HL-60 (cell line): ENCODE measurements around the gene PALLD.

Experiments
- DNase-seq, 2 experiments: peaks; one replicate each; pipeline ENCODE4 v3.0.0-alpha.2; 2010 to 2020; ENCODE audit warnings: low read depth in 1 of 2, low spot score in 1 of 2
- H3K27ac ChIP-seq: fragments of 250-450 bp; sonication (Bioruptor Pico); replicated peaks from 2 replicates; pipeline ENCODE4 v1.5.1; 2020; ENCODE audit warnings: mild to moderate bottlenecking, moderate library complexity
- H3K27me3 ChIP-seq: fragments of 250-450 bp; sonication (Bioruptor Pico); 2 replicates; pipeline ENCODE4 v1.5.1; 2021; ENCODE audit warnings: mild to moderate bottlenecking, moderate library complexity; ENCODE audit not compliant: insufficient read depth, poor library complexity, severe bottlenecking
- H3K4me3 ChIP-seq: replicated peaks from 2 replicates; pipeline ENCODE4 v1.5.1; 2011; ENCODE audit warnings: mild to moderate bottlenecking, control low read depth, low read length; ENCODE audit not compliant: insufficient read depth
- GABPA ChIP-seq: IDR thresholded peaks from 2 replicates; pipeline ENCODE4 v1.6.1; 2012; ENCODE audit warnings: low read depth
- POLR2AphosphoS5 ChIP-seq: IDR thresholded peaks from 2 replicates; pipeline ENCODE4 v1.6.1; 2012; ENCODE audit warnings: low read depth
- SPI1 ChIP-seq: IDR thresholded peaks from 2 replicates; pipeline ENCODE4 v1.6.1; 2012; ENCODE audit warnings: low read depth, mild to moderate bottlenecking, borderline replicate concordance
- TF ChIP-seq, protein P1 (sequence below): IDR thresholded peaks from 2 replicates; pipeline ENCODE4 v1.6.1; 2012; ENCODE audit warnings: low read depth; ENCODE audit not compliant: insufficient replicate concordance
- TF ChIP-seq, protein P2 (sequence below): IDR thresholded peaks from one replicate; pipeline ENCODE4 v1.5.1; 2011; ENCODE audit warnings: low read length, control low read depth, inconsistent platforms; ENCODE audit not compliant: insufficient read depth

The PALLD gene

DNA sequence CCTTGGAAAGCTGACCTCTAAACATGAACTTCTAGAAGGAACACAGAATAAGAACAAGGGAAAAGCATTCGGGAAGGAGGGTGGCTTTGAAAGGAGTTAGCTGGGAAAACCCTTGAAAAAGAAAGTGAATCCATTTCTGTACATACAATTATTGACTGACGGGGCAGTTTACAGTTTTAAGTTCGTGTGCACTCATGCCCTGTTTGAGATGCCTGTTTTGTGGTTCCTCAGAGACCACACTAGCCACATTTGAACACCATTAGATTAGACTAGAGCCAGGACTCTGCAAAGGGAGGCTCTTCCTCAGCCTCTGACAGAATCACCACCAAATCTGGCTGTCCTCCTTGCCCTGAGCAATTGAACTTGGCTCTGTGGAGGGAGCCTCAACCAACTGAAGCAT is 158.3 kb downstream of the PALLD start:
- TF ChIP-seq GABPA: no peak
- TF ChIP-seq, protein P1, sequence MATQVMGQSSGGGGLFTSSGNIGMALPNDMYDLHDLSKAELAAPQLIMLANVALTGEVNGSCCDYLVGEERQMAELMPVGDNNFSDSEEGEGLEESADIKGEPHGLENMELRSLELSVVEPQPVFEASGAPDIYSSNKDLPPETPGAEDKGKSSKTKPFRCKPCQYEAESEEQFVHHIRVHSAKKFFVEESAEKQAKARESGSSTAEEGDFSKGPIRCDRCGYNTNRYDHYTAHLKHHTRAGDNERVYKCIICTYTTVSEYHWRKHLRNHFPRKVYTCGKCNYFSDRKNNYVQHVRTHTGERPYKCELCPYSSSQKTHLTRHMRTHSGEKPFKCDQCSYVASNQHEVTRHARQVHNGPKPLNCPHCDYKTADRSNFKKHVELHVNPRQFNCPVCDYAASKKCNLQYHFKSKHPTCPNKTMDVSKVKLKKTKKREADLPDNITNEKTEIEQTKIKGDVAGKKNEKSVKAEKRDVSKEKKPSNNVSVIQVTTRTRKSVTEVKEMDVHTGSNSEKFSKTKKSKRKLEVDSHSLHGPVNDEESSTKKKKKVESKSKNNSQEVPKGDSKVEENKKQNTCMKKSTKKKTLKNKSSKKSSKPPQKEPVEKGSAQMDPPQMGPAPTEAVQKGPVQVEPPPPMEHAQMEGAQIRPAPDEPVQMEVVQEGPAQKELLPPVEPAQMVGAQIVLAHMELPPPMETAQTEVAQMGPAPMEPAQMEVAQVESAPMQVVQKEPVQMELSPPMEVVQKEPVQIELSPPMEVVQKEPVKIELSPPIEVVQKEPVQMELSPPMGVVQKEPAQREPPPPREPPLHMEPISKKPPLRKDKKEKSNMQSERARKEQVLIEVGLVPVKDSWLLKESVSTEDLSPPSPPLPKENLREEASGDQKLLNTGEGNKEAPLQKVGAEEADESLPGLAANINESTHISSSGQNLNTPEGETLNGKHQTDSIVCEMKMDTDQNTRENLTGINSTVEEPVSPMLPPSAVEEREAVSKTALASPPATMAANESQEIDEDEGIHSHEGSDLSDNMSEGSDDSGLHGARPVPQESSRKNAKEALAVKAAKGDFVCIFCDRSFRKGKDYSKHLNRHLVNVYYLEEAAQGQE: no peak
- TF ChIP-seq, protein P2, sequence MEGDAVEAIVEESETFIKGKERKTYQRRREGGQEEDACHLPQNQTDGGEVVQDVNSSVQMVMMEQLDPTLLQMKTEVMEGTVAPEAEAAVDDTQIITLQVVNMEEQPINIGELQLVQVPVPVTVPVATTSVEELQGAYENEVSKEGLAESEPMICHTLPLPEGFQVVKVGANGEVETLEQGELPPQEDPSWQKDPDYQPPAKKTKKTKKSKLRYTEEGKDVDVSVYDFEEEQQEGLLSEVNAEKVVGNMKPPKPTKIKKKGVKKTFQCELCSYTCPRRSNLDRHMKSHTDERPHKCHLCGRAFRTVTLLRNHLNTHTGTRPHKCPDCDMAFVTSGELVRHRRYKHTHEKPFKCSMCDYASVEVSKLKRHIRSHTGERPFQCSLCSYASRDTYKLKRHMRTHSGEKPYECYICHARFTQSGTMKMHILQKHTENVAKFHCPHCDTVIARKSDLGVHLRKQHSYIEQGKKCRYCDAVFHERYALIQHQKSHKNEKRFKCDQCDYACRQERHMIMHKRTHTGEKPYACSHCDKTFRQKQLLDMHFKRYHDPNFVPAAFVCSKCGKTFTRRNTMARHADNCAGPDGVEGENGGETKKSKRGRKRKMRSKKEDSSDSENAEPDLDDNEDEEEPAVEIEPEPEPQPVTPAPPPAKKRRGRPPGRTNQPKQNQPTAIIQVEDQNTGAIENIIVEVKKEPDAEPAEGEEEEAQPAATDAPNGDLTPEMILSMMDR: no peak
- no peak for TF ChIP-seq POLR2AphosphoS5
- TF ChIP-seq SPI1: no peak
- no peak overlapping the region for H3K27ac ChIP-seq
- H3K4me3 ChIP-seq: no peak overlapping the region
- no peak for DNase-seq
- peaks cover 3% of the 10 kb centered on the region for H3K27me3 ChIP-seq

DNA sequence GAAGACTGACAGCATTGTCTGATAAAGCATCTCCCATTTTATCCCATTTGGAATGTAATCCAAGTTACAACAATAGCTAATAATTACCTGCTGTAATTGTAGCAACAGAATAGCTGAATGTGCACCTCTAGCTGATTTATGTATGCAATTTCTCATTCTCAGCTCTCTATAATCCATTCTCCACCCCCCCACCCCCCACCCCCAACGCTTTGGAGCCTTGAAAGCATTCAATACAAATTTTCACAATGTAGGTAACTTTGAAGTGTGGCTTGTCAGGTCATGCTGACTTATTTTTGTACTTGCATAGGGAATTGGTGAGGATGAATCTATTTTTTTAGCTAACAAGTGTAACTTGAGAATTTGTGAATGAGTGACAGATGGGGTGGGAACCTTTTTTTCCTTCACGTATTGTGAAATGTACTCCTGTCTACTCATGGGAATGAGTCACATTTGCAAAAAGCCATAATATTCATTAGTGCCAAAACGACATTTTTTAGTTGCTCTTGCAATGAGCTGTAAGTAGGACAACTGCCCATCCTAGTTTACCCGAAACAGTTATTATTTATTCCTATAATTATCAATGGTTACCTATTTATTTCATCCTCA is 159.3 kb downstream of the PALLD start:
- Histone ChIP-seq H3K27ac (no peak overlapping the region), H3K4me3 (no peak overlapping the region), H3K27me3 (peaks cover 3% of the 10 kb centered on the region)
- DNase-seq: no peak
- TF ChIP-seq POLR2AphosphoS5: no peak
- TF ChIP-seq GABPA: no peak
- TF ChIP-seq, protein P1: no peak
- no peak for TF ChIP-seq SPI1
- TF ChIP-seq, protein P2: no peak

DNA sequence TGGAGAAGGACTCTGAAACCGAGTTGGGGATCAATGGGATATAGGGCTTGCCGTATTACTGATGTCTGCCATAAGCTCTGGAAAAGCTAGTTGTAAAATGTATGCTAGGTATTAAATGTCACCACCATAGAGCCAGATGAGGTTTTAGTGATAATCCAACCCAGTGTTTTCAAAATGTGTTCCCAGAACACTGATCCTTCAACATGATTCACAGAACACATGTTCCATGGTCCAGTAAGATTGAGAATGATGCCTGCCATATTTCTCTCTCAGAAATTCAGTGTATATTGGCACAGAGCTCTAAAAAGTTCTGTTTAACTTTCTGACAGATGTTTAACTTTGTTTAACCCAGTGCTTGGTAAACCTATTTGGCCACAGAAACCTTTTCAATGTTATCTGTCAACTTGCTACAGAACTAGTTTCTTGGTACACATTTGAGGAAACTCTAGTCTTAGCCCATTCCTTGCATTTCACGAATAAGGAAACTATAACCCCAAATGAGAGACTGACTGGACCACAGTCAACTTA is 160.2 kb downstream of the PALLD start:
- H3K27me3 ChIP-seq: peaks cover 3% of the 10 kb centered on the region
- no peak for TF ChIP-seq POLR2AphosphoS5
- TF ChIP-seq, protein P1: no peak
- TF ChIP-seq, protein P2: no peak
- no peak for TF ChIP-seq SPI1
- no peak for TF ChIP-seq GABPA
- no peak overlapping the region for H3K27ac ChIP-seq
- no peak for DNase-seq
- no peak overlapping the region for H3K4me3 ChIP-seq
